ENCODE measurements around the gene CEP131. TPM values are rescaled to one million over a fixed set of nuclear protein-coding genes. Genes with fewer than 3 reads are reported as not detected.

The CEP131 gene
- total RNA-seq, 4 donors from 2014 or later, result 5.7 to 21.3 (median 6.8) TPM

GRCh38 chr17:81251094-81251708 lies 28.4 kb upstream of the CEP131 start:
- in situ Hi-C loops (cut with MboI; ENCODE audit: low pct_ligation_motif_present in 1 of 4, low pct_unique_long_range_greater_than_20kb in 1 of 4, low sequenced_read_pairs in 3 of 4), result loop anchor here (10.0 to 25.0 kb wide), 3 partner anchors 224 to 361 kb away; no protein-coding TSS in a partner anchor

DNA sequence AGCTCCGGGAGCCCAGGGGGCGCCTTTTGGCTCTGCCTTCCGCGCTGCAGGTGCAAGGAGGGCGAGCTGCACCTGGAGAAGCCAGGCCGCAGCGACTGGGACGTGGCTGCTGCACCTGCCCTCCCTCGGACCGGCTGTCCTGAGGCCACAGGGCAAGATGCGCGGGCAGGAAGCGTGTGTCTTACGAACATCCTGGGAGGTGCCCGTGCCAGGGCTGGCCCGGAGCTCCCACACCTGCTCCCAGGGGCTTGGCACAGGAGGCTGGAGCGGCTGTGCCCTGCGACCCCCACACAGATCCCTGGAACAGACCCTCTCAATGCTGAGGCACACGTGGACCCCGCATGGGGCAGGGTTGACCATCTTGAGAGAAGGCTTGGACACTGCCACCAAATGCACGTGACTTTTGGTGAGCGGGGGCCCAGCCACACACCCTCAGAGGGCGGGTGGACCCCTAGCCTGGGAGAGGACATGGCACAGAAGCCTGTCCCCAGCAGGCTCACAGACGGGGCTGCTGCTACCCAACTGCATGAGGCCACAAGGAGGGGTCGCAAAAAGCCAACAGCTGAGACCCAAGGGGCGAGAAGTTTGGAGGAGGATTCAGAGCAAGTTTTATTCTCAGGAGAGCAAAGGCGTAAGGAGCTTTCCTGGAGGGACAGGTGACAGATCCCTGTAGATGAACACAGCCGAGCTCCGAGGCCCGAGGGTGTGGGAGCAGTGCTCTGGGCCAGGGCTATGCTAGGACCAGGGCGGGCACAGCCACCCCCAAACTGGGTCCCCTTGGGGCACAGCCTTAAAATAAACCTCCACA lies 27.7 kb upstream of the CEP131 start:
- Histone ChIP-seq H3K4me3 (no peak overlapping the region), H3K9me3 (no peaks in the 10 kb centered on the region), H3K27ac (peak overlapping the region in 3 of 4 donors; percentile 33 to 81 (median 48)), H3K36me3 (no peaks in the 10 kb centered on the region), H3K27me3 (no peaks in the 10 kb centered on the region), H3K4me1 (peaks cover 11 to 46% (median 39%) of the 10 kb centered on the region in 4 donors)
- DNase-seq, result no peak
- intact Hi-C loops (cut with DNase I; ENCODE audit: low total_unique reads) (loop anchor here (5.0 to 10.0 kb wide), 3 partner anchors 232 to 352 kb away; no protein-coding TSS in a partner anchor), in situ Hi-C loops (cut with MboI; ENCODE audit: low pct_ligation_motif_present in 1 of 4, low pct_unique_long_range_greater_than_20kb in 1 of 4, low sequenced_read_pairs in 3 of 4) (loop anchor here (10.0 to 25.0 kb wide), 3 partner anchors 224 to 362 kb away; no protein-coding TSS in a partner anchor)
- TF ChIP-seq CTCF (IDR thresholded peaks at IDR 0.05) (no peak), POLR2AphosphoS5 (IDR thresholded peaks at IDR 0.05) (peak in 1 of 3 donors; percentile 12)
- WGBS, 2 donors (ENCODE audit: low coverage in 1 of 2), result 61 to 74% methylated on average over 6 to 30 of the region's 31 CpGs

More at GRCh38 chr17:81251094-81251708, 28.4 kb upstream of the CEP131 start:
- WGBS, 2 donors (ENCODE audit: low coverage in 1 of 2), result 41 to 65% methylated on average over 9 to 18 of the region's 25 CpGs
- Histone ChIP-seq H3K9me3 (no peaks in the 10 kb centered on the region), H3K36me3 (no peaks in the 10 kb centered on the region), H3K4me3 (peak overlapping the region in 1 of 4 donors; percentile 5), H3K4me1 (peaks cover 15 to 52% (median 45%) of the 10 kb centered on the region in 4 donors), H3K27ac (peak overlapping the region; percentile 22 to 81 (median 40)), H3K27me3 (no peaks in the 10 kb centered on the region)
- intact Hi-C loops (cut with DNase I; ENCODE audit: low total_unique reads), result loop anchor here (5.0 to 10.0 kb wide), 3 partner anchors 231 to 351 kb away; no protein-coding TSS in a partner anchor
- no peak for TF ChIP-seq POLR2A (IDR thresholded peaks at IDR 0.05)
- TF ChIP-seq POLR2AphosphoS5 (IDR thresholded peaks at IDR 0.05), result no peak
- no peak for TF ChIP-seq CTCF (IDR thresholded peaks at IDR 0.05)
- no peak for TF ChIP-seq EP300 (IDR thresholded peaks at IDR 0.05; ENCODE audit: low read depth)
- peak; percentile 72 for DNase-seq

GRCh38 chr17:81249223-81250040 lies 26.7 kb upstream of the CEP131 start:
- Histone ChIP-seq H3K9me3 (no peaks in the 10 kb centered on the region), H3K36me3 (no peaks in the 10 kb centered on the region), H3K27me3 (no peaks in the 10 kb centered on the region), H3K4me1 (peaks cover 0 to 35% (median 29%) of the 10 kb centered on the region in 4 donors), H3K27ac (no peak overlapping the region), H3K4me3 (no peak overlapping the region)
- DNase-seq, result no peak
- no peak for TF ChIP-seq POLR2AphosphoS5 (IDR thresholded peaks at IDR 0.05)
- no peak for TF ChIP-seq POLR2A (IDR thresholded peaks at IDR 0.05)
- no peak for TF ChIP-seq CTCF (IDR thresholded peaks at IDR 0.05)
- no peak for TF ChIP-seq EP300 (IDR thresholded peaks at IDR 0.05; ENCODE audit: low read depth)
- in situ Hi-C loops (cut with MboI; ENCODE audit: low pct_ligation_motif_present in 1 of 4, low pct_unique_long_range_greater_than_20kb in 1 of 4, low sequenced_read_pairs in 3 of 4) (loop anchor here (10.0 to 25.0 kb wide), 3 partner anchors 225 to 363 kb away; no protein-coding TSS in a partner anchor), intact Hi-C loops (cut with DNase I; ENCODE audit: low total_unique reads) (loop anchor here (5.0 to 10.0 kb wide), 3 partner anchors 233 to 353 kb away; no protein-coding TSS in a partner anchor)
- 91 to 97% methylated on average over 6 to 15 of the region's 15 CpGs for WGBS, 2 donors (ENCODE audit: low coverage in 1 of 2)
